SK-N-SH treated with all-trans-retinoic acid at 6 μM for 48 hours (cell line): ENCODE data around the gene VRK2.

ENCODE experiments used
- ARNTL ChIP-seq: fragments of 450-650 bp; formaldehyde crosslinking; IDR thresholded peaks from 2 replicates; pipeline ENCODE4 v1.5.0; 2020; ENCODE audit warnings: low read depth, mild to moderate bottlenecking, moderate library complexity, borderline replicate concordance
- BACH2 ChIP-seq: fragments of 250-450 bp; sonication (Bioruptor Pico); IDR thresholded peaks from 2 replicates; pipeline ENCODE4 v1.9.0; 2021; ENCODE audit warnings: mild to moderate bottlenecking, borderline replicate concordance
- CSDC2 ChIP-seq: fragments of 250-450 bp; sonication (Bioruptor Pico); IDR thresholded peaks from 2 replicates; pipeline ENCODE4 v1.5.0; 2020; ENCODE audit warnings: mild to moderate bottlenecking, moderate library complexity
- ESRRG ChIP-seq: fragments of 250-450 bp; sonication (Bioruptor Pico); IDR thresholded peaks from 2 replicates; pipeline ENCODE4 v1.6.1; 2021; ENCODE audit warnings: mild to moderate bottlenecking
- GLIS3 ChIP-seq: fragments of 250-450 bp; sonication (Bioruptor Pico); IDR thresholded peaks from 2 replicates; pipeline ENCODE4 v1.5.0; 2020; ENCODE audit warnings: mild to moderate bottlenecking, moderate library complexity
- RARB ChIP-seq: fragments of 250-450 bp; sonication (Bioruptor Pico); IDR thresholded peaks from 2 replicates; pipeline ENCODE4 v1.8.0; 2021; ENCODE audit warnings: mild to moderate bottlenecking, moderate library complexity
- ZFP30 ChIP-seq: fragments of 450-650 bp; formaldehyde crosslinking; IDR thresholded peaks from 2 replicates; pipeline ENCODE4 v1.5.0; 2022; ENCODE audit warnings: mild to moderate bottlenecking, moderate library complexity
- ZNF565 ChIP-seq: fragments of 450-650 bp; formaldehyde crosslinking; conservative IDR thresholded peaks from 2 replicates; pipeline ENCODE4 v1.5.0; 2020; ENCODE audit warnings: low read depth, mild to moderate bottlenecking, moderate library complexity
- ZNF70 ChIP-seq: fragments of 450-650 bp; formaldehyde crosslinking; IDR thresholded peaks from 2 replicates; pipeline ENCODE4 v1.5.0; 2020; ENCODE audit warnings: mild to moderate bottlenecking, moderate library complexity
- TF ChIP-seq, protein P1 (sequence below): fragments of 250-450 bp; sonication (Bioruptor Pico); IDR thresholded peaks from 2 replicates; pipeline ENCODE4 v1.8.0; 2020; ENCODE audit warnings: mild to moderate bottlenecking, moderate library complexity, borderline replicate concordance
- TF ChIP-seq, protein P2 (sequence below): fragments of 250-450 bp; sonication (Bioruptor Pico); IDR thresholded peaks from 2 replicates; pipeline ENCODE4 v1.8.0; 2021; ENCODE audit warnings: low read depth, mild to moderate bottlenecking, moderate library complexity, borderline replicate concordance
- TF ChIP-seq, protein P3 (sequence below): fragments of 250-450 bp; sonication (Bioruptor Pico); IDR thresholded peaks from 2 replicates; pipeline ENCODE4 v1.5.1; 2020; ENCODE audit warnings: low read depth, mild to moderate bottlenecking, moderate library complexity

DNA sequence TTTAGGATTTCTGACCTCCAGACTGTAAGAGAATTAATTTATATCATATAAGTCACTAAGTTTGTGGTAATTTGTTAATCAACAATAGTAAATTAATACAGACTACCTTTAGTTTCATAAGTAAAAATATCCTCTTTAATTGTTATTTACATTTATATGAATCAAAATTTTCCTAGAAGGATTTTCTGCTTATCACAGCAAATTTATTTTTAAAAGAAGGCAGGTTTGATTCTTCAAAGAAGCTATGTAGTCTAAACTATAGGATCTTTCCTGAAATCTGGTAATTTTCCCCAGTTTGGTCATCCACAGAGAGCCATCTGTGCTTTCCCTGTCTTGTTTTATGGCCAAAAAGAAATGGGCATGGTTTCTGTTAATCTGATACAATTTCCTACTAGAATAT, 13.1 kb upstream of the VRK2 start:
- TF ChIP-seq ARNTL (CRISPR knock-in tag) (no peak), ZNF70 (no peak), GLIS3 (CRISPR knock-in tag) (no peak), ZNF565 (CRISPR knock-in tag) (no peak), RARB (CRISPR knock-in tag) (no peak), BACH2 (no peak), ZFP30 (CRISPR knock-in tag) (no peak), CSDC2 (CRISPR knock-in tag) (no peak), ESRRG (CRISPR knock-in tag) (no peak)
- TF ChIP-seq, protein P1, sequence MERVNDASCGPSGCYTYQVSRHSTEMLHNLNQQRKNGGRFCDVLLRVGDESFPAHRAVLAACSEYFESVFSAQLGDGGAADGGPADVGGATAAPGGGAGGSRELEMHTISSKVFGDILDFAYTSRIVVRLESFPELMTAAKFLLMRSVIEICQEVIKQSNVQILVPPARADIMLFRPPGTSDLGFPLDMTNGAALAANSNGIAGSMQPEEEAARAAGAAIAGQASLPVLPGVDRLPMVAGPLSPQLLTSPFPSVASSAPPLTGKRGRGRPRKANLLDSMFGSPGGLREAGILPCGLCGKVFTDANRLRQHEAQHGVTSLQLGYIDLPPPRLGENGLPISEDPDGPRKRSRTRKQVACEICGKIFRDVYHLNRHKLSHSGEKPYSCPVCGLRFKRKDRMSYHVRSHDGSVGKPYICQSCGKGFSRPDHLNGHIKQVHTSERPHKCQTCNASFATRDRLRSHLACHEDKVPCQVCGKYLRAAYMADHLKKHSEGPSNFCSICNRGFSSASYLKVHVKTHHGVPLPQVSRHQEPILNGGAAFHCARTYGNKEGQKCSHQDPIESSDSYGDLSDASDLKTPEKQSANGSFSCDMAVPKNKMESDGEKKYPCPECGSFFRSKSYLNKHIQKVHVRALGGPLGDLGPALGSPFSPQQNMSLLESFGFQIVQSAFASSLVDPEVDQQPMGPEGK, result no peak
- TF ChIP-seq, protein P2, sequence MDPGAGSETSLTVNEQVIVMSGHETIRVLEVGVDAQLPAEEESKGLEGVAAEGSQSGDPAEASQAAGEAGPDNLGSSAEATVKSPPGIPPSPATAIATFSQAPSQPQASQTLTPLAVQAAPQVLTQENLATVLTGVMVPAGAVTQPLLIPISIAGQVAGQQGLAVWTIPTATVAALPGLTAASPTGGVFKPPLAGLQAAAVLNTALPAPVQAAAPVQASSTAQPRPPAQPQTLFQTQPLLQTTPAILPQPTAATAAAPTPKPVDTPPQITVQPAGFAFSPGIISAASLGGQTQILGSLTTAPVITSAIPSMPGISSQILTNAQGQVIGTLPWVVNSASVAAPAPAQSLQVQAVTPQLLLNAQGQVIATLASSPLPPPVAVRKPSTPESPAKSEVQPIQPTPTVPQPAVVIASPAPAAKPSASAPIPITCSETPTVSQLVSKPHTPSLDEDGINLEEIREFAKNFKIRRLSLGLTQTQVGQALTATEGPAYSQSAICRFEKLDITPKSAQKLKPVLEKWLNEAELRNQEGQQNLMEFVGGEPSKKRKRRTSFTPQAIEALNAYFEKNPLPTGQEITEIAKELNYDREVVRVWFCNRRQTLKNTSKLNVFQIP, result no peak
- TF ChIP-seq, protein P3, sequence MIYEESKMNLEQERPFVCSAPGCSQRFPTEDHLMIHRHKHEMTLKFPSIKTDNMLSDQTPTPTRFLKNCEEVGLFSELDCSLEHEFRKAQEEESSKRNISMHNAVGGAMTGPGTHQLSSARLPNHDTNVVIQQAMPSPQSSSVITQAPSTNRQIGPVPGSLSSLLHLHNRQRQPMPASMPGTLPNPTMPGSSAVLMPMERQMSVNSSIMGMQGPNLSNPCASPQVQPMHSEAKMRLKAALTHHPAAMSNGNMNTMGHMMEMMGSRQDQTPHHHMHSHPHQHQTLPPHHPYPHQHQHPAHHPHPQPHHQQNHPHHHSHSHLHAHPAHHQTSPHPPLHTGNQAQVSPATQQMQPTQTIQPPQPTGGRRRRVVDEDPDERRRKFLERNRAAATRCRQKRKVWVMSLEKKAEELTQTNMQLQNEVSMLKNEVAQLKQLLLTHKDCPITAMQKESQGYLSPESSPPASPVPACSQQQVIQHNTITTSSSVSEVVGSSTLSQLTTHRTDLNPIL (CRISPR knock-in tag), result no peak
